ENCODE results near the gene OLIG3.

The OLIG3 gene

GRCh38 chr6:137495703-137496336 lies 1.6 kb upstream of the OLIG3 start:
- no peak for DNase-seq (ENCODE audit: low read depth)

- DNase-seq (ENCODE audit: low read depth), result no peak
Observed at GRCh38 chr6:137494988-137495702, 951 bp upstream of the OLIG3 start.

- no peak for DNase-seq (ENCODE audit: low read depth)
Observed at GRCh38 chr6:137493218-137494038, 766 bp downstream of the OLIG3 start.

GRCh38 chr6:137492289-137493217 lies 1.6 kb downstream of the OLIG3 start:
- no peak for DNase-seq (ENCODE audit: low read depth)

GRCh38 chr6:137491478-137491877 lies 2.7 kb downstream of the OLIG3 start:
- DNase-seq (ENCODE audit: low read depth), result no peak

- no peak for DNase-seq (ENCODE audit: low read depth)
Observed at GRCh38 chr6:137490961-137491360, 3.2 kb downstream of the OLIG3 start.

- no peak for DNase-seq (ENCODE audit: low read depth)
Observed at GRCh38 chr6:137490006-137490905, 3.9 kb downstream of the OLIG3 start.

GRCh38 chr6:137489046-137490005 lies 4.9 kb downstream of the OLIG3 start:
- no peak for DNase-seq (ENCODE audit: low read depth)

GRCh38 chr6:137488150-137489045 lies 5.8 kb downstream of the OLIG3 start:
- DNase-seq (ENCODE audit: low read depth), result no peak

GRCh38 chr6:137487869-137488149 lies 6.4 kb downstream of the OLIG3 start:
- no peak for DNase-seq (ENCODE audit: low read depth)

GRCh38 chr6:137487181-137487868 lies 6.9 kb downstream of the OLIG3 start:
- DNase-seq (ENCODE audit: low read depth), result no peak

GRCh38 chr6:137486416-137486815 lies 7.8 kb downstream of the OLIG3 start:
- DNase-seq (ENCODE audit: low read depth), result no peak

- DNase-seq (ENCODE audit: low read depth), result no peak
Observed at GRCh38 chr6:137480431-137480830, 13.8 kb downstream of the OLIG3 start.

GRCh38 chr6:137475103-137475502 lies 19.1 kb downstream of the OLIG3 start:
- DNase-seq (ENCODE audit: low read depth), result no peak

GRCh38 chr6:137473598-137473997 lies 20.6 kb downstream of the OLIG3 start:
- no peak for DNase-seq (ENCODE audit: low read depth)

GRCh38 chr6:137472641-137473137 lies 21.5 kb downstream of the OLIG3 start:
- no peak for DNase-seq (ENCODE audit: low read depth)

- DNase-seq (ENCODE audit: low read depth), result no peak
Observed at GRCh38 chr6:137471986-137472385, 22.2 kb downstream of the OLIG3 start.

- no peak for DNase-seq (ENCODE audit: low read depth)
Observed at GRCh38 chr6:137471497-137471896, 22.7 kb downstream of the OLIG3 start.
